DND-41 (cell line): ENCODE results near the gene ZNF14.

ENCODE experiments used
- EZH2 ChIP-seq: IDR thresholded peaks from 3 replicates; pipeline ENCODE4 v1.6.1; 2012; ENCODE audit warnings: borderline replicate concordance, low read depth, mild to moderate bottlenecking, moderate library complexity, low read length, inconsistent platforms; ENCODE audit not compliant: severe bottlenecking
- TF ChIP-seq, protein P1 (sequence below): IDR thresholded peaks from 2 replicates; pipeline ENCODE4 v1.5.1; 2012; ENCODE audit warnings: borderline replicate concordance, low read length, moderate library complexity, mild to moderate bottlenecking; ENCODE audit not compliant: poor library complexity, severe bottlenecking; ENCODE audit errors: extremely low read depth

DNA sequence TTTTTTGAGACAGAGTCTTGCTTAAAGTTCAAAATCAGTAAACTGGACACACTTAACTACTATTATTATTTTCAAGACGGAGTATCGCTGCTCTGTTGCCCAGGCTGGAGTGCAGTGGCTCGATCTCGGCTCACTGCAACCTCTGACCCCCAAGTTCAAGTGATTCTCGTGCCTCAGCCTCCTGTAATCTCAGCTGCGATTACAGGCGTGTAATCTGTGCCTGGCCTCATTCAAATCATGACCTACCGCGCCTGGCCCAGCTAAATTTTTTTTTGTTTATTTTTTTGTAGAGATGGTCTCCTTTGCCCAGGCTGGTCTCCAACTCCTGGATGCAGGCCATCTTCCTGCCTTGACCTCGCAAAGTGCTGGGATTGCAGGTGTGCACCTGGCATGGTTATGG lies 41.2 kb downstream of the ZNF14 start:
- TF ChIP-seq, protein P1, sequence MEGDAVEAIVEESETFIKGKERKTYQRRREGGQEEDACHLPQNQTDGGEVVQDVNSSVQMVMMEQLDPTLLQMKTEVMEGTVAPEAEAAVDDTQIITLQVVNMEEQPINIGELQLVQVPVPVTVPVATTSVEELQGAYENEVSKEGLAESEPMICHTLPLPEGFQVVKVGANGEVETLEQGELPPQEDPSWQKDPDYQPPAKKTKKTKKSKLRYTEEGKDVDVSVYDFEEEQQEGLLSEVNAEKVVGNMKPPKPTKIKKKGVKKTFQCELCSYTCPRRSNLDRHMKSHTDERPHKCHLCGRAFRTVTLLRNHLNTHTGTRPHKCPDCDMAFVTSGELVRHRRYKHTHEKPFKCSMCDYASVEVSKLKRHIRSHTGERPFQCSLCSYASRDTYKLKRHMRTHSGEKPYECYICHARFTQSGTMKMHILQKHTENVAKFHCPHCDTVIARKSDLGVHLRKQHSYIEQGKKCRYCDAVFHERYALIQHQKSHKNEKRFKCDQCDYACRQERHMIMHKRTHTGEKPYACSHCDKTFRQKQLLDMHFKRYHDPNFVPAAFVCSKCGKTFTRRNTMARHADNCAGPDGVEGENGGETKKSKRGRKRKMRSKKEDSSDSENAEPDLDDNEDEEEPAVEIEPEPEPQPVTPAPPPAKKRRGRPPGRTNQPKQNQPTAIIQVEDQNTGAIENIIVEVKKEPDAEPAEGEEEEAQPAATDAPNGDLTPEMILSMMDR: no peak
- TF ChIP-seq EZH2: no peak
